SK-N-SH (cell line): ENCODE measurements around the gene KAT2A. TPM values are rescaled to one million over a fixed set of nuclear protein-coding genes. Genes with fewer than 3 reads are reported as not detected.

Experiments used
- CTCF ChIA-PET: fragments of 300-600, 350-600 bp; formaldehyde crosslinking; extraction: SDS; loops from one replicate; lab custom pipeline; 2021; lab: Yijun Ruan, JAX
- POLR2A ChIA-PET: fragments of 350-600 bp; sonication (Branson Sonifier 250); formaldehyde crosslinking; extraction: SDS; loops from one replicate; lab custom pipeline; 2020; ENCODE audit warnings: antibody characterized with exemption, inconsistent platforms; lab: Yijun Ruan, JAX
- DNase-seq: peaks from one replicate; pipeline ENCODE4 v3.0.0; 2012
- H2AFZ ChIP-seq: fragments of 200-600 bp; sonication (generic); 2 replicates; pipeline ENCODE4 v1.8.1; 2016; ENCODE audit warnings: antibody characterized with exemption, mild to moderate bottlenecking, low read depth
- H3F3A ChIP-seq: fragments of 200-600 bp; sonication (generic); replicated peaks from 2 replicates; pipeline ENCODE3; 2016; ENCODE audit warnings: antibody characterized with exemption, mild to moderate bottlenecking; ENCODE audit not compliant: insufficient read depth
- H3K27ac ChIP-seq, 2 experiments: fragments of 200-500 bp in 1 of 2; fragments of 200-600 bp in 1 of 2; sonication (Bioruptor generic) in 1 of 2; sonication (generic), shearing (Covaris generic) in 1 of 2; 2 replicates each; pipeline versions ENCODE4 v1.5.1 to v1.6.1; 2014 to 2016; ENCODE audit warnings: low read depth in 2 of 2, inconsistent platforms in 1 of 2, low read length in 1 of 2, mild to moderate bottlenecking in 1 of 2, mixed read lengths in 1 of 2
- H3K27me3 ChIP-seq: fragments of 200-600 bp; sonication (generic), shearing (Covaris generic); 2 replicates; pipeline ENCODE4 v1.6.1; 2016; ENCODE audit warnings: mixed run types; ENCODE audit not compliant: insufficient read depth
- H3K36me3 ChIP-seq, 2 experiments: fragments of 200-500 bp in 1 of 2; fragments of 200-600 bp in 1 of 2; sonication (Bioruptor generic) in 1 of 2; sonication (generic) in 1 of 2; replicated peaks in 1 of 2; 2 replicates each; pipeline versions ENCODE3 to v1.5.1; 2014 to 2016; ENCODE audit warnings: low read length in 1 of 2, mild to moderate bottlenecking in 1 of 2; ENCODE audit not compliant: insufficient read depth in 2 of 2, control insufficient read depth in 1 of 2
- H3K4me1 ChIP-seq, 2 experiments: fragments of 200-500 bp in 1 of 2; fragments of 200-600 bp in 1 of 2; sonication (Bioruptor generic) in 1 of 2; sonication (generic), shearing (Covaris generic) in 1 of 2; 2 replicates each; pipeline versions ENCODE4 v1.5.1 to v1.6.1; 2014 to 2016; ENCODE audit warnings: low read depth in 1 of 2, low read length in 1 of 2, mixed run types in 1 of 2; ENCODE audit not compliant: insufficient read depth in 2 of 2, control insufficient read depth in 1 of 2
- H3K4me2 ChIP-seq: fragments of 200-600 bp; sonication (generic), shearing (Covaris generic); 2 replicates; pipeline ENCODE4 v1.6.1; 2017; ENCODE audit warnings: mixed run types
- H3K4me3 ChIP-seq, 2 experiments: fragments of 200-500 bp in 1 of 2; fragments of 200-600 bp in 1 of 2; sonication (Bioruptor generic) in 1 of 2; sonication (generic), shearing (Covaris generic) in 1 of 2; 2 replicates each; pipeline versions ENCODE4 v1.5.1 to v1.8.1; 2014 to 2016; ENCODE audit warnings: low read depth in 2 of 2, inconsistent platforms in 1 of 2, low read length in 1 of 2, mild to moderate bottlenecking in 1 of 2, mixed read lengths in 1 of 2, moderate library complexity in 1 of 2
- H3K79me2 ChIP-seq: fragments of 200-600 bp; sonication (generic); 2 replicates; pipeline ENCODE4 v1.8.1; 2017; ENCODE audit warnings: mild to moderate bottlenecking; ENCODE audit not compliant: insufficient read depth
- H3K9ac ChIP-seq: fragments of 200-600 bp; sonication (generic); 2 replicates; pipeline ENCODE4 v1.6.1; 2017; ENCODE audit warnings: mixed run types
- H3K9me2 ChIP-seq: fragments of 200-600 bp; sonication (generic); 2 replicates; pipeline ENCODE4 v1.6.1; 2017; ENCODE audit warnings: mixed run types
- H3K9me3 ChIP-seq: fragments of 200-600 bp; sonication (generic); 2 replicates; pipeline ENCODE4 v1.6.1; 2017; ENCODE audit warnings: mixed run types, mild to moderate bottlenecking, moderate library complexity
- H4K20me1 ChIP-seq: fragments of 200-600 bp; sonication (generic); 2 replicates; pipeline ENCODE4 v1.6.1; 2017; ENCODE audit warnings: mild to moderate bottlenecking, mixed run types; ENCODE audit not compliant: insufficient read depth
- CHD2 ChIP-seq: fragments of 150-350 bp; IDR thresholded peaks from 2 replicates; pipeline ENCODE4 v1.6.1; 2018; ENCODE audit warnings: low read length; ENCODE audit not compliant: partially characterized antibody
- CTCF ChIP-seq: fragments of 200-600 bp; sonication (generic); IDR thresholded peaks from 2 replicates; pipeline ENCODE4 v1.6.1; 2017; ENCODE audit warnings: antibody characterized with exemption, mild to moderate bottlenecking, moderate library complexity
- FOXJ3 ChIP-seq: sonication (generic); formaldehyde crosslinking; IDR thresholded peaks from 2 replicates; pipeline ENCODE4 v1.5.1; 2020; ENCODE audit warnings: mild to moderate bottlenecking, missing genetic modification reagents
- GABPA ChIP-seq: IDR thresholded peaks from 2 replicates; pipeline ENCODE4 v1.4.0; 2012; ENCODE audit warnings: low read depth, mild to moderate bottlenecking
- JUND ChIP-seq: IDR thresholded peaks from 2 replicates; pipeline ENCODE4 v1.4.0; 2012
- MAX ChIP-seq: IDR thresholded peaks from 2 replicates; pipeline ENCODE4 v1.4.0; 2012; ENCODE audit warnings: low read depth
- MXI1 ChIP-seq: IDR thresholded peaks from 2 replicates; pipeline ENCODE4 v1.6.1; 2012; ENCODE audit warnings: mild to moderate bottlenecking, low read depth, low read length, improper control_type of control experiment
- REST ChIP-seq: IDR thresholded peaks from 2 replicates; pipeline ENCODE4 v1.6.1; 2012; ENCODE audit warnings: mild to moderate bottlenecking, low read depth, low read length, moderate library complexity
- RXRA ChIP-seq: IDR thresholded peaks from 2 replicates; pipeline ENCODE4 v1.4.0; 2012; ENCODE audit warnings: low read depth, mild to moderate bottlenecking, borderline replicate concordance
- TAF1 ChIP-seq: IDR thresholded peaks from 2 replicates; pipeline ENCODE4 v1.6.1; 2012; ENCODE audit warnings: low read depth, mild to moderate bottlenecking, low read length, moderate library complexity, borderline replicate concordance
- USF2 ChIP-seq: fragments of 150-350 bp; IDR thresholded peaks from 2 replicates; pipeline ENCODE4 v1.6.1; 2017; ENCODE audit warnings: antibody characterized with exemption, low read length, low read depth, borderline replicate concordance
- YY1 ChIP-seq: IDR thresholded peaks from 2 replicates; pipeline ENCODE4 v1.4.0; 2012; ENCODE audit warnings: low read depth, mild to moderate bottlenecking
- WGBS: methylation state at CpG from one replicate; pipeline ENCODE4 v1.1.6; 2017; ENCODE audit warnings: low lambda C conversion rate; 5-methylcytosine and 5-hydroxymethylcytosine counted together
- polyA plus RNA-seq, 3 experiments: library from polyadenylated mRNA; depleted of rRNA; stranded (reverse); fragments of >200 nt; gene quantifications; 2 replicates each; pipeline ENCODE4 v1.2.3, GENCODE V29; 2012

Gene KAT2A
- polyA plus RNA-seq, 1 of the 3 experiments (the other 2 are of a cell fraction): 45.1 TPM

- H3K4me1 ChIP-seq: peaks cover 0 to 6% of the 10 kb centered on the region in 2 experiments; a peak in 2 of 4 replicates
- TF ChIP-seq GABPA: no peak
- no peak for TF ChIP-seq YY1
- no peak for TF ChIP-seq USF2
- TF ChIP-seq CHD2: no peak
- TF ChIP-seq RXRA: no peak
- no peak for TF ChIP-seq TAF1
- TF ChIP-seq REST: no peak
- TF ChIP-seq CTCF: no peak
- no peak for TF ChIP-seq MAX
- no peak for TF ChIP-seq FOXJ3
- TF ChIP-seq JUND: no peak
- no peak for TF ChIP-seq MXI1
- H3K27ac ChIP-seq: no peak overlapping the region
- CTCF ChIA-PET: interaction anchor here (1.1 kb wide), 1 partner anchor 9 kb away, joined by 3 read pairs; no protein-coding TSS in a partner anchor
- POLR2A ChIA-PET: no interaction called here
- H2AFZ ChIP-seq: no peak overlapping the region
- DNase-seq: no peak
- H3K27me3 ChIP-seq: no peaks in the 10 kb centered on the region
- WGBS: 68% methylated on average over 3 of the region's 3 CpGs
- peaks cover 39 to 50% of the 10 kb centered on the region in 2 experiments for H3K36me3 ChIP-seq
- H3K9me2 ChIP-seq: no peaks in the 10 kb centered on the region
- H3K9me3 ChIP-seq: no peaks in the 10 kb centered on the region
- no peak overlapping the region for H3K9ac ChIP-seq
- peaks cover 15% of the 10 kb centered on the region for H4K20me1 ChIP-seq
- peaks cover 24% of the 10 kb centered on the region for H3K79me2 ChIP-seq
- no peak overlapping the region for H3K4me3 ChIP-seq
- no peak overlapping the region for H3K4me2 ChIP-seq
- H3F3A ChIP-seq: peaks cover 3% of the 10 kb centered on the region
Measured at GRCh38 chr17:42126836-42127235, 5.7 kb upstream of the KAT2A start.
